HepG2 (cell line): ENCODE measurements around the gene SLC19A1. TPM values are rescaled to one million over a fixed set of nuclear protein-coding genes. Genes with fewer than 3 reads are reported as not detected.

ENCODE experiments used
- CBX2 ChIP-seq, 2 experiments: fragments of 200-600 bp in 1 of 2; sonication (generic); formaldehyde crosslinking in 1 of 2; IDR thresholded peaks; 2 replicates each; pipeline versions ENCODE4 v1.7.0 to v1.8.1; 2018 to 2022; ENCODE audit warnings: low read depth in 2 of 2, low read length in 1 of 2, mild to moderate bottlenecking in 1 of 2, missing genetic modification reagents in 1 of 2
- ETV6 ChIP-seq: sonication (generic); formaldehyde crosslinking; conservative IDR thresholded peaks from 2 replicates; pipeline ENCODE4 v1.4.0; 2020; ENCODE audit warnings: missing genetic modification reagents
- KAT8 ChIP-seq: IDR thresholded peaks from 2 replicates; pipeline ENCODE4 v1.6.1; 2016; ENCODE audit warnings: missing genetic modification reagents, missing compliant biosample characterization
- MAFK ChIP-seq, 2 experiments: IDR thresholded peaks in 1 of 2; conservative IDR thresholded peaks in 1 of 2; 2 replicates each; pipeline ENCODE4 v1.6.1; 2011; ENCODE audit warnings: improper control_type of control experiment in 2 of 2, low read length in 2 of 2
- MEF2D ChIP-seq: sonication (generic); formaldehyde crosslinking; IDR thresholded peaks from 2 replicates; pipeline ENCODE4 v1.5.1; 2020; ENCODE audit warnings: mild to moderate bottlenecking, missing genetic modification reagents
- NAIF1 ChIP-seq: sonication (generic); formaldehyde crosslinking; IDR thresholded peaks from 2 replicates; pipeline ENCODE4 v1.5.0; 2020; ENCODE audit warnings: mild to moderate bottlenecking, missing genetic modification reagents, borderline replicate concordance
- NFKBIZ ChIP-seq: IDR thresholded peaks from 2 replicates; pipeline ENCODE4 v1.6.1; 2018; ENCODE audit warnings: missing genetic modification reagents, missing compliant biosample characterization
- ONECUT2 ChIP-seq: sonication (generic); formaldehyde crosslinking; IDR thresholded peaks from 2 replicates; pipeline ENCODE4 v1.4.0; 2020; ENCODE audit warnings: missing genetic modification reagents
- SIN3A ChIP-seq: IDR thresholded peaks from 2 replicates; pipeline ENCODE4 v1.6.1; 2011; ENCODE audit warnings: low read depth, mild to moderate bottlenecking, control low read depth, low read length, borderline replicate concordance
- SNAPC2 ChIP-seq: sonication (generic); formaldehyde crosslinking; IDR thresholded peaks from 2 replicates; pipeline ENCODE4 v1.8.1; 2022; ENCODE audit warnings: mild to moderate bottlenecking, missing genetic modification reagents
- TOE1 ChIP-seq: sonication (generic); formaldehyde crosslinking; IDR thresholded peaks from 2 replicates; pipeline ENCODE4 v1.4.0; 2020; ENCODE audit warnings: mild to moderate bottlenecking, missing genetic modification reagents
- ZNF33B ChIP-seq: sonication (generic); formaldehyde crosslinking; IDR thresholded peaks from 2 replicates; pipeline ENCODE4 v1.5.1; 2020; ENCODE audit warnings: mild to moderate bottlenecking, missing genetic modification reagents
- ZNF562 ChIP-seq: sonication (generic); formaldehyde crosslinking; IDR thresholded peaks from 2 replicates; pipeline ENCODE4 v1.8.0; 2022; ENCODE audit warnings: missing genetic modification reagents, borderline replicate concordance
- ZNF564 ChIP-seq: sonication (generic); formaldehyde crosslinking; IDR thresholded peaks from 2 replicates; pipeline ENCODE4 v1.8.1; 2023; ENCODE audit warnings: mild to moderate bottlenecking, missing genetic modification reagents
- ZNF569 ChIP-seq: sonication (generic); formaldehyde crosslinking; IDR thresholded peaks from 2 replicates; pipeline ENCODE4 v1.5.0; 2020; ENCODE audit warnings: mild to moderate bottlenecking, missing genetic modification reagents, moderate library complexity, borderline replicate concordance
- ZNF607 ChIP-seq: sonication (generic); formaldehyde crosslinking; IDR thresholded peaks from 2 replicates; pipeline ENCODE4 v1.5.1; 2020; ENCODE audit warnings: missing genetic modification reagents, mild to moderate bottlenecking, borderline replicate concordance
- ZNF615 ChIP-seq: sonication (generic); formaldehyde crosslinking; IDR thresholded peaks from 2 replicates; pipeline ENCODE4 v1.5.0; 2020; ENCODE audit warnings: mild to moderate bottlenecking, missing genetic modification reagents, borderline replicate concordance
- ZNF790 ChIP-seq: sonication (generic); formaldehyde crosslinking; IDR thresholded peaks from 2 replicates; pipeline ENCODE4 v1.8.0; 2022; ENCODE audit warnings: missing genetic modification reagents, mild to moderate bottlenecking, borderline replicate concordance
- ZNF839 ChIP-seq: sonication (generic); formaldehyde crosslinking; IDR thresholded peaks from 2 replicates; pipeline ENCODE4 v1.4.0; 2020; ENCODE audit warnings: missing genetic modification reagents, mild to moderate bottlenecking, borderline replicate concordance
- polyA plus RNA-seq, 8 experiments: library from polyadenylated mRNA; depleted of rRNA in 3 of 8; stranded (reverse) in 7 of 8; unstranded in 1 of 8; fragments of >200 nt; fragmentation: Illumina TruSeq in 4 of 8; extraction: Trizol in 4 of 8; gene quantifications; 2 replicates each; pipeline versions ENCODE4 v1.2.1 to v1.2.3, GENCODE V29; 2011 to 2016; ENCODE audit warnings: low read depth in 4 of 8, missing spikeins in 1 of 8, mixed read lengths in 1 of 8; ENCODE audit not compliant: insufficient read depth in 1 of 8
- total RNA-seq, 5 experiments: library from RNA; depleted of rRNA; stranded (reverse); fragments of >200 nt; fragmentation: Illumina TruSeq; extraction: Trizol; gene quantifications; 2 replicates each; pipeline ENCODE4 v1.2.3, GENCODE V29; 2016; ENCODE audit warnings: low read depth in 1 of 5
- TF ChIP-seq, protein P1 (sequence below): sonication (generic); formaldehyde crosslinking; IDR thresholded peaks from 2 replicates; pipeline ENCODE4 v1.4.0; 2020; ENCODE audit warnings: mild to moderate bottlenecking, low read depth, missing genetic modification reagents
- TF ChIP-seq, protein P2 (sequence below): sonication (generic); formaldehyde crosslinking; IDR thresholded peaks from 2 replicates; pipeline ENCODE4 v1.8.1; 2022; ENCODE audit warnings: mild to moderate bottlenecking, missing genetic modification reagents
- TF ChIP-seq, protein P3 (sequence below): sonication (generic); formaldehyde crosslinking; IDR thresholded peaks from 2 replicates; pipeline ENCODE4 v1.4.0; 2020; ENCODE audit warnings: mild to moderate bottlenecking, missing genetic modification reagents
- TF ChIP-seq, protein P4 (sequence below): sonication (generic); formaldehyde crosslinking; IDR thresholded peaks from 2 replicates; pipeline ENCODE4 v1.8.0; 2022; ENCODE audit warnings: missing genetic modification reagents, low read depth, mild to moderate bottlenecking, borderline replicate concordance
- TF ChIP-seq, protein P5 (sequence below): IDR thresholded peaks from 2 replicates; pipeline ENCODE4 v1.6.1; 2016; ENCODE audit warnings: missing genetic modification reagents, missing compliant biosample characterization

SLC19A1 gene
- total and polyA plus RNA-seq, 2 of the 13 experiments (the other 11 are each of a cell fraction or from before 2014, with no cell fraction given): 21.8 to 23.0 TPM

DNA sequence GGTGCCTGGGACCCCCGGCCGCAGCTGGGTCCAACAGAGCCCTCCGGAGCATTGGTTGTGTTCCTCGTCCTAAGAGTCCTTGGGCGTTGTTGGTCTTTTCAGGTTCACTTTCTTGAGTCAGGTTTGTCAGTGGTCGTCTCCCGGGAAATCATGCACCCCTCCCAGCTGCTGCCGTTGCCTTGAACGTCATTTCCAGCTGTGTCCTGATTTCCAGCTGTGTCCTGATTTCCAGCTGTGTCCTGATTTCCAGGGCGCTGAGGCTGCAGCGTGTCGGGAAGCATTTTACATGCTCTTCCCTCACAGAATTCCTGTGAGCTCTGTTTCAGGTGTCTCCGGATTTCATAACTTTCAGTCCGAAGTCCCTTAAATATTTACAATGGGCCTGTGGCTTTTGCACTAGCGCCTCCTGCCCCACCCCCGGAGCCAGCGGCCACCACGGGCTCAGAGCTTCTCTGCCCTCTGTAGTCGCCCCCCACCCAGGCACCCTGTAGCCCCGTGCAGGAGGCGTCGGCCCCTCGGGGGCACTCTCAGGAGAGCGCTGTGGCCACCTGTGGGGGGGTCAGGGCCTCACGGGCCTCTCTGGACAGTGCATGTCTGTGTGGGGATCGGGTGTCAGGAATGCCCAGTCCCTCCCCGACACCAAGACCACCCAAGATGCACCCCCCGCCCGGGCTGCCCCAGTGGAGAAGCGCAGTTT is 70.6 kb downstream of the SLC19A1 start (continued):
- TF ChIP-seq, protein P1, sequence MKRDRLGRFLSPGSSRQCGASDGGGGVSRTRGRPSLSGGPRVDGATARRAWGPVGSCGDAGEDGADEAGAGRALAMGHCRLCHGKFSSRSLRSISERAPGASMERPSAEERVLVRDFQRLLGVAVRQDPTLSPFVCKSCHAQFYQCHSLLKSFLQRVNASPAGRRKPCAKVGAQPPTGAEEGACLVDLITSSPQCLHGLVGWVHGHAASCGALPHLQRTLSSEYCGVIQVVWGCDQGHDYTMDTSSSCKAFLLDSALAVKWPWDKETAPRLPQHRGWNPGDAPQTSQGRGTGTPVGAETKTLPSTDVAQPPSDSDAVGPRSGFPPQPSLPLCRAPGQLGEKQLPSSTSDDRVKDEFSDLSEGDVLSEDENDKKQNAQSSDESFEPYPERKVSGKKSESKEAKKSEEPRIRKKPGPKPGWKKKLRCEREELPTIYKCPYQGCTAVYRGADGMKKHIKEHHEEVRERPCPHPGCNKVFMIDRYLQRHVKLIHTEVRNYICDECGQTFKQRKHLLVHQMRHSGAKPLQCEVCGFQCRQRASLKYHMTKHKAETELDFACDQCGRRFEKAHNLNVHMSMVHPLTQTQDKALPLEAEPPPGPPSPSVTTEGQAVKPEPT (CRISPR knock-in tag): peak; percentile 16; the same call in 1 of the 2 replicates
- no peak for TF ChIP-seq ZNF564 (CRISPR knock-in tag)
- TF ChIP-seq MAFK (conservative IDR thresholded peaks at IDR 0.05 in 1 of 2, IDR thresholded peaks at IDR 0.05 in 1 of 2; ENCODE audit: low read length in 2 of 2): no peak
- no peak; the same call in 1 of the 2 replicates for TF ChIP-seq NAIF1 (CRISPR knock-in tag)
- peak; percentile 23; the same call in 1 of the 2 replicates for TF ChIP-seq ZNF790 (CRISPR knock-in tag)
- no peak for TF ChIP-seq ZNF569 (CRISPR knock-in tag)
- TF ChIP-seq, protein P2, sequence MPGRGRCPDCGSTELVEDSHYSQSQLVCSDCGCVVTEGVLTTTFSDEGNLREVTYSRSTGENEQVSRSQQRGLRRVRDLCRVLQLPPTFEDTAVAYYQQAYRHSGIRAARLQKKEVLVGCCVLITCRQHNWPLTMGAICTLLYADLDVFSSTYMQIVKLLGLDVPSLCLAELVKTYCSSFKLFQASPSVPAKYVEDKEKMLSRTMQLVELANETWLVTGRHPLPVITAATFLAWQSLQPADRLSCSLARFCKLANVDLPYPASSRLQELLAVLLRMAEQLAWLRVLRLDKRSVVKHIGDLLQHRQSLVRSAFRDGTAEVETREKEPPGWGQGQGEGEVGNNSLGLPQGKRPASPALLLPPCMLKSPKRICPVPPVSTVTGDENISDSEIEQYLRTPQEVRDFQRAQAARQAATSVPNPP (CRISPR knock-in tag): no peak
- peak; percentile 91; the same call in 1 of the 2 replicates for TF ChIP-seq MEF2D (CRISPR knock-in tag)
- TF ChIP-seq, protein P3, sequence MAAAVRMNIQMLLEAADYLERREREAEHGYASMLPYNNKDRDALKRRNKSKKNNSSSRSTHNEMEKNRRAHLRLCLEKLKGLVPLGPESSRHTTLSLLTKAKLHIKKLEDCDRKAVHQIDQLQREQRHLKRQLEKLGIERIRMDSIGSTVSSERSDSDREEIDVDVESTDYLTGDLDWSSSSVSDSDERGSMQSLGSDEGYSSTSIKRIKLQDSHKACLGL: no peak
- peak; percentile 78; the same call in 1 of the 2 replicates for TF ChIP-seq KAT8 (CRISPR knock-in tag)
- TF ChIP-seq, protein P4, sequence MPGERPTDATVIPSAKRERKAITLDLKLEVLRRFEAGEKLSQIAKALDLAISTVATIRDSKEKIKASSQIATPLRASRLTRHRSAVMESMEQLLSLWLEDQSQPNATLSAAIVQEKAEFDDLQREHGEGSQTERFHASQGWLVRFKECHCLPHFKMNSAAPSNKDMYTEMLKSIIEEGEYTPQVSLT (CRISPR knock-in tag): 0 out of 2 replicates have a peak, but pooled peaks have one; percentile 70
- TF ChIP-seq, protein P5, sequence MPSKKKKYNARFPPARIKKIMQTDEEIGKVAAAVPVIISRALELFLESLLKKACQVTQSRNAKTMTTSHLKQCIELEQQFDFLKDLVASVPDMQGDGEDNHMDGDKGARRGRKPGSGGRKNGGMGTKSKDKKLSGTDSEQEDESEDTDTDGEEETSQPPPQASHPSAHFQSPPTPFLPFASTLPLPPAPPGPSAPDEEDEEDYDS (CRISPR knock-in tag): peak; percentile 74; the same call in 1 of the 2 replicates
- TF ChIP-seq ONECUT2: no peak
- TF ChIP-seq SIN3A: peak; percentile 51; the same call in 1 of the 2 replicates
- TF ChIP-seq ZNF839: 0 out of 2 replicates have a peak, but pooled peaks have one; percentile 40
- TF ChIP-seq CBX2 (IDR thresholded peaks at IDR 0.05; ENCODE audit: low read depth, low read length): no peak
- TF ChIP-seq CBX2 (CRISPR knock-in tag; IDR thresholded peaks at IDR 0.05; ENCODE audit: low read depth): no peak
- TF ChIP-seq ZNF33B: no peak; the same call in 1 of the 2 replicates
- no peak for TF ChIP-seq ZNF615 (CRISPR knock-in tag)
- TF ChIP-seq TOE1 (CRISPR knock-in tag): 0 out of 2 replicates have a peak, but pooled peaks have one; percentile 57
- TF ChIP-seq ZNF562 (CRISPR knock-in tag): no peak
- no peak for TF ChIP-seq SNAPC2 (CRISPR knock-in tag)
- peak; percentile 83; the same call in 1 of the 2 replicates for TF ChIP-seq ETV6
- peak; percentile 40; the same call in 1 of the 2 replicates for TF ChIP-seq ZNF607
- peak; percentile 93 for TF ChIP-seq NFKBIZ (CRISPR knock-in tag)
